HCT116 (cell line): Measurements from ENCODE around the gene DOCK3. TPM values are rescaled to one million over a fixed set of nuclear protein-coding genes. Genes with fewer than 3 reads are reported as not detected.
"Not testable (repeated sequence)": the region's sequence is repeated elsewhere in the genome, so short reads cannot be mapped to it uniquely, and the experiment has no call there.

Experiments
- ATAC-seq: fragments of 200-7000 bp; cut with Tn5 transposase; 2 replicates; pipeline ENCODE4 v1.9.1; 2020; ENCODE audit warnings: mild to moderate bottlenecking, moderate library complexity
- BruUV-seq: library from RNA; stranded (reverse); fragments of 400-500 nt; replicated peaks from 2 replicates; lab custom pipeline; 2021; lab: Mats Ljungman, UMichigan
- CTCF ChIA-PET: fragments of 300-600 bp; sonication (Branson Sonifier 250); formaldehyde crosslinking; loops from one replicate; lab custom pipeline; 2021; ENCODE audit warnings: antibody characterized with exemption; lab: Charles Lee
- POLR2A ChIA-PET: fragments of 300-600, 350-600 bp; sonication (Branson Sonifier 250); formaldehyde crosslinking; loops from one replicate; lab custom pipeline; 2021; ENCODE audit warnings: antibody characterized with exemption; lab: Charles Lee
- RAD21 ChIA-PET, 2 experiments: fragments of 300-600 bp; sonication (Branson Sonifier 250); formaldehyde crosslinking; loops; one replicate each; lab custom pipeline; 2023; ENCODE audit warnings: low total read pairs in 2 of 2; ENCODE audit not compliant: uncharacterized antibody in 2 of 2, unreplicated experiment in 2 of 2, low non-redundant PET in 1 of 2; lab: Charles Lee
- DNase-seq: peaks from one replicate; pipeline ENCODE4 v3.0.0-alpha.2; 2010; ENCODE audit warnings: low read depth, low spot score
- H2AFZ ChIP-seq: fragments of 200-600 bp; shearing (Covaris generic), sonication (generic); 2 replicates; pipeline ENCODE4 v1.6.1; 2017; ENCODE audit warnings: low read depth, mixed run types, mixed read lengths, antibody characterized with exemption, low read length; ENCODE audit not compliant: poor library complexity, severe bottlenecking
- H3K27ac ChIP-seq: 2 replicates; pipeline ENCODE4 v1.5.1; 2012; ENCODE audit warnings: low read depth, low read length
- H3K27me3 ChIP-seq: fragments of 200-600 bp; sonication (generic); 2 replicates; pipeline ENCODE4 v1.6.1; 2016; ENCODE audit warnings: mixed run types, low read length, mixed read lengths; ENCODE audit not compliant: insufficient read depth
- H3K36me3 ChIP-seq, 2 experiments: fragments of 200-500 bp in 1 of 2; fragments of 200-600 bp in 1 of 2; sonication (Bioruptor generic) in 1 of 2; sonication (generic) in 1 of 2; 2 replicates each; pipeline versions ENCODE4 v1.5.1 to v1.6.1; 2014 to 2016; ENCODE audit warnings: low read length in 2 of 2, inconsistent platforms in 1 of 2, mixed read lengths in 1 of 2, mixed run types in 1 of 2; ENCODE audit not compliant: insufficient read depth in 2 of 2, control insufficient read depth in 1 of 2
- H3K4me1 ChIP-seq, 2 experiments: fragments of 200-600 bp in 1 of 2; sonication (generic) in 1 of 2; 2 replicates each; pipeline versions ENCODE4 v1.5.1 to v1.6.1; 2012 to 2017; ENCODE audit warnings: low read length in 2 of 2, inconsistent platforms in 1 of 2, mild to moderate bottlenecking in 1 of 2, mixed read lengths in 1 of 2, mixed run types in 1 of 2, moderate library complexity in 1 of 2; ENCODE audit not compliant: insufficient read depth in 2 of 2, control insufficient read depth in 1 of 2
- H3K4me2 ChIP-seq: fragments of 200-600 bp; sonication (generic); 2 replicates; pipeline ENCODE4 v1.6.1; 2017; ENCODE audit warnings: mixed run types, low read length, mixed read lengths
- H3K4me3 ChIP-seq, 2 experiments: fragments of 200-600 bp in 1 of 2; sonication (generic) in 1 of 2; replicated peaks in 1 of 2; 2 replicates each; pipeline ENCODE4 v1.5.1; 2011 to 2016; ENCODE audit warnings: low read length in 2 of 2, control low read depth in 1 of 2, low read depth in 1 of 2, mild to moderate bottlenecking in 1 of 2, mixed read lengths in 1 of 2, mixed run types in 1 of 2
- H3K79me2 ChIP-seq: fragments of 200-600 bp; sonication (generic); 2 replicates; pipeline ENCODE4 v1.6.1; 2017; ENCODE audit warnings: mild to moderate bottlenecking, mixed run types, low read length, moderate library complexity, mixed read lengths; ENCODE audit not compliant: insufficient read depth
- H3K9ac ChIP-seq: fragments of 200-600 bp; sonication (generic); 2 replicates; pipeline ENCODE4 v1.6.1; 2016; ENCODE audit warnings: low read length, mixed read lengths
- H3K9me2 ChIP-seq: fragments of 200-600 bp; sonication (generic), shearing (Covaris generic); 2 replicates; pipeline ENCODE4 v1.6.1; 2017; ENCODE audit warnings: mixed run types, mild to moderate bottlenecking, moderate library complexity; ENCODE audit not compliant: insufficient read depth
- H3K9me3 ChIP-seq, 2 experiments: fragments of 200-500 bp in 1 of 2; fragments of 200-600 bp in 1 of 2; sonication (Bioruptor generic) in 1 of 2; sonication (generic) in 1 of 2; 2 replicates each; pipeline ENCODE4 v1.6.1; 2014 to 2017; ENCODE audit warnings: low read length in 2 of 2, mixed read lengths in 2 of 2, inconsistent platforms in 1 of 2, low read depth in 1 of 2, mild to moderate bottlenecking in 1 of 2, mixed run types in 1 of 2, moderate library complexity in 1 of 2; ENCODE audit not compliant: control insufficient read depth in 1 of 2, insufficient read depth in 1 of 2
- H4K20me1 ChIP-seq: fragments of 200-600 bp; sonication (generic), shearing (Covaris generic); 2 replicates; pipeline ENCODE4 v1.6.1; 2017; ENCODE audit warnings: mixed run types, mild to moderate bottlenecking, moderate library complexity; ENCODE audit not compliant: insufficient read depth
- CTCF ChIP-seq, 3 experiments: fragments of 200-600 bp in 1 of 3; sonication (generic) in 1 of 3; IDR thresholded peaks in 2 of 3; conservative IDR thresholded peaks in 1 of 3; 2 replicates each; pipeline ENCODE4 v1.5.1; 2012 to 2017; ENCODE audit warnings: low read depth in 2 of 3, low read length in 2 of 3, antibody characterized with exemption in 1 of 3, borderline replicate concordance in 1 of 3, control low read depth in 1 of 3, mild to moderate bottlenecking in 1 of 3, mixed read lengths in 1 of 3, mixed run types in 1 of 3, moderate library complexity in 1 of 3; ENCODE audit not compliant: insufficient read depth in 1 of 3
- EGR1 ChIP-seq: IDR thresholded peaks from 2 replicates; pipeline ENCODE4 v1.6.1; 2012; ENCODE audit warnings: low read depth
- ELF1 ChIP-seq: IDR thresholded peaks from 2 replicates; pipeline ENCODE4 v1.6.1; 2012; ENCODE audit warnings: low read depth, borderline replicate concordance
- RAD21 ChIP-seq: IDR thresholded peaks from 2 replicates; pipeline ENCODE4 v1.6.1; 2012; ENCODE audit warnings: low read depth, mild to moderate bottlenecking
- REST ChIP-seq: IDR thresholded peaks from 2 replicates; pipeline ENCODE4 v1.6.1; 2012; ENCODE audit warnings: low read depth
- SIN3A ChIP-seq: IDR thresholded peaks from 2 replicates; pipeline ENCODE4 v1.6.1; 2012; ENCODE audit warnings: low read depth
- SP1 ChIP-seq: IDR thresholded peaks from 2 replicates; pipeline ENCODE4 v1.6.1; 2012; ENCODE audit warnings: low read depth
- TCF7L2 ChIP-seq: IDR thresholded peaks from 2 replicates; pipeline ENCODE4 v1.7.0; 2011; ENCODE audit warnings: borderline replicate concordance, inconsistent platforms; ENCODE audit not compliant: insufficient read depth, insufficient read length; ENCODE audit errors: extremely low read depth
- YY1 ChIP-seq: IDR thresholded peaks from 2 replicates; pipeline ENCODE4 v1.6.1; 2011; ENCODE audit warnings: low read length, low read depth, moderate library complexity, mild to moderate bottlenecking; ENCODE audit not compliant: insufficient replicate concordance; ENCODE audit errors: extremely low read depth
- intact Hi-C: fragments of 100-400 bp; cut with micrococcal nuclease; formaldehyde crosslinking; loops from 2 replicates; pipeline ENCODE4 v1.10.0; 2022
- total RNA-seq: library from RNA; stranded (reverse); gene quantifications from one replicate; pipeline ENCODE4 v1.2.1, GENCODE V29; 2021; ENCODE audit not compliant: unreplicated experiment

The DOCK3 gene
- total RNA-seq, 1 experiment from 2014 or later = 4.2 TPM

GRCh38 chr3:51387281-51387680, 712.6 kb downstream of the DOCK3 start:
- H4K20me1 ChIP-seq, H3K9me3 ChIP-seq, DNase-seq: not testable (repeated sequence)
- intact Hi-C loops = loop anchor here (5.0 to 10.0 kb wide), 4 partner anchors 115 to 1032 kb away; partner anchors contain the start of genes CYB561D2, DCAF1, NPRL2 and TMEM115
- TF ChIP-seq CTCF (IDR thresholded peaks at IDR 0.05 in 2 of 3, conservative IDR thresholded peaks at IDR 0.05 in 1 of 3; ENCODE audit: borderline replicate concordance in 1 of 3, insufficient read depth in 1 of 3, low read depth in 2 of 3, low read length in 2 of 3) = 0 out of 6 replicates have a peak, but pooled peaks of 1 of the 3 experiments have one; percentile 8
- TF ChIP-seq, all 23 proteins: peak for 1; not testable (repeated sequence) for 22
- BruUV-seq, RAD21 ChIA-PET, H3K27me3 ChIP-seq, CTCF ChIA-PET, H3K9ac ChIP-seq, H3K9me2 ChIP-seq, H3K4me3 ChIP-seq, H3K27ac ChIP-seq, H2AFZ ChIP-seq, H3K4me2 ChIP-seq, ATAC-seq, POLR2A ChIA-PET: not testable (repeated sequence)
- peaks cover 47% of the 10 kb centered on the region for H3K79me2 ChIP-seq
- H3K4me1 ChIP-seq = peaks cover 23 to 57% of the 10 kb centered on the region in 2 experiments; a peak in 3 of 4 replicates
- H3K36me3 ChIP-seq = peaks cover 0 to 40% of the 10 kb centered on the region in 2 experiments; a peak in 3 of 4 replicates

GRCh38 chr3:51388286-51389029, 713.7 kb downstream of the DOCK3 start:
- Histone ChIP-seq H3K36me3 (peaks cover under 1 to 52% of the 10 kb centered on the region in 2 experiments; a peak in 3 of 4 replicates), H4K20me1 (no peaks in the 10 kb centered on the region), H3K4me1 (peaks cover 23 to 52% of the 10 kb centered on the region in 2 experiments; a peak in 3 of 4 replicates), H3K9me2 (no peaks in the 10 kb centered on the region), H3K79me2 (peaks cover 57% of the 10 kb centered on the region), H2AFZ (no peak overlapping the region), H3K4me2 (no peak overlapping the region), H3K27me3 (no peaks in the 10 kb centered on the region), H3K9me3 (peaks cover 0 to 14% of the 10 kb centered on the region in 2 experiments; a peak in 1 of 4 replicates), H3K27ac (0 out of 2 replicates have a peak overlapping the region, but pooled peaks have one; percentile 15), H3K4me3 (no peak overlapping the region), H3K9ac (no peak overlapping the region)
- intact Hi-C loops = loop anchor here (5.0 to 10.0 kb wide), 4 partner anchors 114 to 1034 kb away; partner anchors contain the start of genes CYB561D2, DCAF1, NPRL2 and TMEM115
- POLR2A ChIA-PET = interaction anchor here (0.6 kb wide), 1 partner anchor 46 kb away, joined by 3 read pairs; no protein-coding TSS in a partner anchor
- CTCF ChIA-PET = interaction anchor here (1.6 to 2.5 kb wide), 3 partner anchors 294 to 772 kb away, joined by 5 to 10 read pairs (median 10); partner anchors contain the start of gene MAPKAPK3
- RAD21 ChIA-PET = no interaction called here
- ATAC-seq (no peak), DNase-seq (peak; percentile 26)
- BruUV-seq = no TSS peak
- TF ChIP-seq EGR1 = no peak
- TF ChIP-seq SIN3A = no peak
- no peak for TF ChIP-seq SP1
- TF ChIP-seq YY1 = no peak
- TF ChIP-seq ELF1 = no peak
- no peak for TF ChIP-seq TCF7L2
- no peak for TF ChIP-seq REST
- TF ChIP-seq RAD21 = no peak
